Mucosa of descending colon (tissue), 3 donors: ENCODE results near the gene CERS2. TPM values are rescaled to one million over a fixed set of nuclear protein-coding genes. Genes with fewer than 3 reads are reported as not detected.

ENCODE experiments used
- ATAC-seq: fragments of 200-7000 bp; cut with Tn5 transposase; one replicate; pipeline ENCODE4 v1.9.1; 2020; ENCODE audit warnings: mild to moderate bottlenecking, moderate library complexity
- DNase-seq, 3 donors: peaks; one replicate each; pipeline ENCODE4 v3.0.0-alpha.2; 2020
- H3K36me3 ChIP-seq: fragments of 200-600 bp; one replicate; pipeline ENCODE4 v1.8.0; 2021; ENCODE audit warnings: low read depth, mild to moderate bottlenecking
- H3K4me1 ChIP-seq: fragments of 200-600 bp; one replicate; pipeline ENCODE4 v1.8.0; 2021; ENCODE audit warnings: low read depth, mild to moderate bottlenecking
- H3K4me3 ChIP-seq: fragments of 200-600 bp; one replicate; pipeline ENCODE4 v1.8.0; 2021; ENCODE audit warnings: mild to moderate bottlenecking
- H3K9me3 ChIP-seq: fragments of 200-600 bp; one replicate; pipeline ENCODE4 v1.8.0; 2021; ENCODE audit warnings: mild to moderate bottlenecking
- CTCF ChIP-seq: fragments of 200-600 bp; IDR thresholded peaks from one replicate; pipeline ENCODE4 v1.8.0; 2022; ENCODE audit warnings: antibody characterized with exemption, mild to moderate bottlenecking
- intact Hi-C, 2 donors: fragments of 100-400 bp; cut with DNase I in 1 of 2; cut with micrococcal nuclease in 1 of 2; formaldehyde crosslinking; loops; one replicate each; pipeline versions ENCODE4 v1.11.0 to v1.11.1; 2022; cut with DNase I, micrococcal nuclease
- total RNA-seq, 3 donors: library from RNA; stranded (reverse); fragmentation: NEBNext Ultra II Directional in 2 of 3; extraction: Animal tissue kit (Norgen Biotek cat#: 25700) in 2 of 3; gene quantifications; one replicate each; pipeline versions ENCODE4 v1.2.1 to v1.2.4, GENCODE V29; 2021 to 2023
- donor health status: DM: no; HTN: no; CAD: no; lungs with moderate emphysema.
- donor health status: DM: no; HTN: no; CAD: no.
- donor health status: DM: no; HTN: yes; CAD: no.

The CERS2 gene
- total RNA-seq, 3 donors from 2014 or later: 142 to 209 (median 186) TPM

- peak; percentile 60 to 76 (median 69) for DNase-seq
- Histone ChIP-seq H3K9me3 (no peaks in the 10 kb centered on the region), H3K4me1 (peaks cover 7% of the 10 kb centered on the region), H3K4me3 (no peak overlapping the region), H3K36me3 (no peaks in the 10 kb centered on the region)
- TF ChIP-seq CTCF: no peak
- intact Hi-C loops: no loop called here
- ATAC-seq: peak; percentile 91
Measured at GRCh38 chr1:150917387-150917786, 57.2 kb downstream of the CERS2 start.

Other genes with a start within 250 kb of the CERS2 start
- gene CTSS, start 209.1 kb downstream of the CERS2 start, total RNA-seq: 100 to 1,000 TPM; 290 to 577 (median 544) TPM
- gene CTSK, start 166.6 kb downstream of the CERS2 start, total RNA-seq: 10 to 100 TPM; 15.4 to 64.0 (median 30.3) TPM
- 10 to 100 TPM; 42.1 to 54.6 (median 42.7) TPM for gene ARNT, start 98.2 kb downstream of the CERS2 start, total RNA-seq
- not detected for gene CTXND2, start 87.7 kb downstream of the CERS2 start, total RNA-seq
- 10 to 100 TPM; 35.4 to 49.4 (median 42.8) TPM for gene SETDB1, start 48.5 kb downstream of the CERS2 start, total RNA-seq
- not detected for gene ANXA9, start 7.5 kb upstream of the CERS2 start, total RNA-seq
- gene MINDY1, start 32.1 kb upstream of the CERS2 start, total RNA-seq: 10 to 100 TPM; 44.5 to 52.0 (median 51.8) TPM
- gene PRUNE1, start 33.6 kb upstream of the CERS2 start, total RNA-seq: 10 to 100 TPM; 21.3 to 27.5 (median 23.3) TPM
- 1 to 10 TPM in 1 of 3 donors, under 1 TPM in 2; 0.41 to 1.1 (median 0.63) TPM for gene BNIPL, start 61.8 kb upstream of the CERS2 start, total RNA-seq
- 1 to 10 TPM; 1.3 to 4.0 (median 1.3) TPM for gene C1orf56, start 72.9 kb upstream of the CERS2 start, total RNA-seq
- 10 to 100 TPM; 69.2 to 78.5 (median 73.5) TPM for gene CDC42SE1, start 84.8 kb upstream of the CERS2 start, total RNA-seq
- 1 to 10 TPM in 1 of 3 donors, under 1 TPM in 2; 0.09 to 5.4 (median 0.65) TPM for gene MLLT11, start 85.6 kb upstream of the CERS2 start, total RNA-seq
- gene GABPB2, start 95.9 kb upstream of the CERS2 start, total RNA-seq: 10 to 100 TPM; 15.1 to 18.7 (median 18.6) TPM
- 1 to 10 TPM; 1.9 to 9.3 (median 4.3) TPM for gene SEMA6C, start 171.8 kb upstream of the CERS2 start, total RNA-seq
- gene TNFAIP8L2, start 181.8 kb upstream of the CERS2 start, total RNA-seq: 1 to 10 TPM; 1.3 to 2.8 (median 2.5) TPM
- gene LYSMD1, start 191.1 kb upstream of the CERS2 start, total RNA-seq: 10 to 100 TPM in 2 of 3 donors, 1 to 10 TPM in 1; 7.6 to 14.0 (median 10.0) TPM
- gene SCNM1, start 191.3 kb upstream of the CERS2 start, total RNA-seq: 10 to 100 TPM; 27.9 to 37.8 (median 28.1) TPM
- 1 to 10 TPM in 2 of 3 donors, not detected in 1; 1.0 to 2.5 TPM for gene TMOD4, start 201.1 kb upstream of the CERS2 start, total RNA-seq
- gene VPS72, start 215.4 kb upstream of the CERS2 start, total RNA-seq: 10 to 100 TPM; 32.1 to 56.5 (median 35.3) TPM
- 10 to 100 TPM; 38.4 to 47.5 (median 39.2) TPM for gene PIP5K1A, start 223.7 kb upstream of the CERS2 start, total RNA-seq